NCI-H69 (cell line): Measurements from ENCODE around the gene SNAI3.
"Not testable (repeated sequence)": the region's sequence is repeated elsewhere in the genome, so short reads cannot be mapped to it uniquely, and the experiment has no call there.

ENCODE experiments used
- DNase-seq: peaks from one replicate; lab custom pipeline; 2025; lab: John Stamatoyannopoulos, UW

Gene SNAI3

GRCh38 chr16:88669980-88670379 is 16.3 kb downstream of the SNAI3 start:
- DNase-seq, result no peak

- DNase-seq, result not testable (repeated sequence)
Measured at GRCh38 chr16:88669493-88669892, 16.8 kb downstream of the SNAI3 start.

- no peak for DNase-seq
Measured at GRCh38 chr16:88667461-88667860, 18.8 kb downstream of the SNAI3 start.

GRCh38 chr16:88665570-88665969 is 20.7 kb downstream of the SNAI3 start:
- DNase-seq, result no peak

- no peak for DNase-seq
Measured at GRCh38 chr16:88665148-88665547, 21.2 kb downstream of the SNAI3 start.

- DNase-seq, result peak; percentile 95
Measured at GRCh38 chr16:88662843-88663606, 23.3 kb downstream of the SNAI3 start, which contains the start of gene MVD. TSS of gene MVD (minus strand) at chr16:88663091. CDS start at chr16:88663080, 11 bp downstream.

- DNase-seq, result no peak
Measured at GRCh38 chr16:88662222-88662842, 24.0 kb downstream of the SNAI3 start.

GRCh38 chr16:88661468-88661867 is 24.8 kb downstream of the SNAI3 start:
- DNase-seq, result no peak

- no peak for DNase-seq
Measured at GRCh38 chr16:88659160-88659559, 27.1 kb downstream of the SNAI3 start.

- DNase-seq, result no peak
Measured at GRCh38 chr16:88658714-88659113, 27.6 kb downstream of the SNAI3 start.

- DNase-seq, result no peak
Measured at GRCh38 chr16:88657371-88657770, 28.9 kb downstream of the SNAI3 start.

GRCh38 chr16:88656291-88656980 is 29.9 kb downstream of the SNAI3 start:
- no peak for DNase-seq

- no peak for DNase-seq
Measured at GRCh38 chr16:88655733-88656281, 30.5 kb downstream of the SNAI3 start.

- peak; percentile 3 for DNase-seq
Measured at GRCh38 chr16:88655053-88655732, 31.1 kb downstream of the SNAI3 start.

- DNase-seq, result no peak
Measured at GRCh38 chr16:88654363-88655052, 31.8 kb downstream of the SNAI3 start.

GRCh38 chr16:88653596-88654362 is 32.5 kb downstream of the SNAI3 start:
- no peak for DNase-seq

GRCh38 chr16:88653101-88653500 is 33.2 kb downstream of the SNAI3 start:
- DNase-seq, result no peak

- no peak for DNase-seq
Measured at GRCh38 chr16:88652762-88653063, 33.6 kb downstream of the SNAI3 start.

GRCh38 chr16:88651989-88652761 is 34.1 kb downstream of the SNAI3 start:
- DNase-seq, result no peak
